ENCODE results near the gene DTHD1. TPM values are rescaled to one million over a fixed set of nuclear protein-coding genes. Genes with fewer than 3 reads are reported as not detected.
A peak's percentile ranks its signal among the peaks of the same experiment; 100 is the strongest.

The DTHD1 gene
- total RNA-seq, 1 experiment from 2014 or later = not detected

GRCh38 chr4:36349938-36350549 lies 68.6 kb downstream of the DTHD1 start:
- Histone ChIP-seq H3K27me3 (replicated peaks; ENCODE audit: insufficient read depth, low read depth, low read length, poor library complexity) (no peaks in the 10 kb centered on the region), H3K36me3 (ENCODE audit: insufficient read depth, low read length, poor library complexity, severe bottlenecking) (no peaks in the 10 kb centered on the region), H3K4me3 (ENCODE audit: low read depth, low read length, poor library complexity, severe bottlenecking) (no peak overlapping the region), H3K9me3 (ENCODE audit: low read depth, low read length, poor library complexity, severe bottlenecking) (no peaks in the 10 kb centered on the region), H3K27ac (ENCODE audit: low read depth, low read length, poor library complexity, severe bottlenecking) (no peak overlapping the region), H3K4me1 (ENCODE audit: insufficient read depth, low read length, poor library complexity, severe bottlenecking) (no peaks in the 10 kb centered on the region)
- no peak for DNase-seq (ENCODE audit: low spot score)
- no peak for TF ChIP-seq EZH2 (IDR thresholded peaks at IDR 0.05; ENCODE audit: borderline replicate concordance, low read depth, low read length, poor library complexity, severe bottlenecking)
- TF ChIP-seq, protein P1, sequence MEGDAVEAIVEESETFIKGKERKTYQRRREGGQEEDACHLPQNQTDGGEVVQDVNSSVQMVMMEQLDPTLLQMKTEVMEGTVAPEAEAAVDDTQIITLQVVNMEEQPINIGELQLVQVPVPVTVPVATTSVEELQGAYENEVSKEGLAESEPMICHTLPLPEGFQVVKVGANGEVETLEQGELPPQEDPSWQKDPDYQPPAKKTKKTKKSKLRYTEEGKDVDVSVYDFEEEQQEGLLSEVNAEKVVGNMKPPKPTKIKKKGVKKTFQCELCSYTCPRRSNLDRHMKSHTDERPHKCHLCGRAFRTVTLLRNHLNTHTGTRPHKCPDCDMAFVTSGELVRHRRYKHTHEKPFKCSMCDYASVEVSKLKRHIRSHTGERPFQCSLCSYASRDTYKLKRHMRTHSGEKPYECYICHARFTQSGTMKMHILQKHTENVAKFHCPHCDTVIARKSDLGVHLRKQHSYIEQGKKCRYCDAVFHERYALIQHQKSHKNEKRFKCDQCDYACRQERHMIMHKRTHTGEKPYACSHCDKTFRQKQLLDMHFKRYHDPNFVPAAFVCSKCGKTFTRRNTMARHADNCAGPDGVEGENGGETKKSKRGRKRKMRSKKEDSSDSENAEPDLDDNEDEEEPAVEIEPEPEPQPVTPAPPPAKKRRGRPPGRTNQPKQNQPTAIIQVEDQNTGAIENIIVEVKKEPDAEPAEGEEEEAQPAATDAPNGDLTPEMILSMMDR (conservative IDR thresholded peaks at IDR 0.05; ENCODE audit: low read depth, low read length) = no peak
- intact Hi-C loops (cut with micrococcal nuclease; ENCODE audit: unreplicated experiment) = loop anchor here (2.0 kb wide), 1 partner anchor 49 kb away; no protein-coding TSS in a partner anchor
- POLR2A ChIA-PET (ENCODE audit: low non-redundant PET) = no interaction called here
- BruUV-seq (replicated peaks) = no TSS peak
- CTCF ChIA-PET = no interaction called here

DNA sequence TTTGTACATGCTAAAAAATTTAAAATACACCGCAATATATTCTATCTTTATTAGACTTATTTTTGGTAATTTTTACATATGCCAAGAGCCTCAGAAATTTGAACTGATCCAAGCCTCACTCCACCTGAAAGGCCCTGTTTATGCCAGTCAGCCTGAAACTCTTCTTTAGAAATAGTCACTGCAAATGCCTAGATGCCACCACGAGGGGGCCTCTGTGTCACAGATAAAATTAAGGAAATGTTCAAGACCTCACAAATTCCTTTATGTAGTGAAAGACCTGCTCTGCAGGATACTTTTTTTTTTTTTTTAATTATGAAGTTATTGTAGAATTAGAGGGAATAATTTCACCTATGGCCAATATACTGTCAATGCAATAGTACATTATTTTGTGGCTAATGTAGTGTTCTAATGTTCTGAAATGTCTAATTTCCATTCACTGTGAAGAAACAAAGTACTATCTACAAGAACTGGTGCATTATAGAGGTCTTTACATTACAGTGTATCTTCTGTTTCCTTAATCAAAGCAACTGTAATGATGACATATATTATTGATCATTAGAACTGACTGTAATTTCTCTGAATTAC lies 69.8 kb downstream of the DTHD1 start:
- POLR2A ChIA-PET (ENCODE audit: low non-redundant PET) = no interaction called here
- TF ChIP-seq EZH2 (IDR thresholded peaks at IDR 0.05; ENCODE audit: borderline replicate concordance, low read depth, low read length, poor library complexity, severe bottlenecking) = no peak
- TF ChIP-seq, protein P1 (conservative IDR thresholded peaks at IDR 0.05; ENCODE audit: low read depth, low read length) = peak; percentile 74
- CTCF ChIA-PET = no interaction called here
- intact Hi-C loops (cut with micrococcal nuclease; ENCODE audit: unreplicated experiment) = loop anchor here (2.0 kb wide), 1 partner anchor 48 kb away; no protein-coding TSS in a partner anchor
- peak; percentile 61 for DNase-seq (ENCODE audit: low spot score)
- no peak overlapping the region for H3K27ac ChIP-seq (ENCODE audit: low read depth, low read length, poor library complexity, severe bottlenecking)
- BruUV-seq (replicated peaks) = no TSS peak
- H3K27me3 ChIP-seq (replicated peaks; ENCODE audit: insufficient read depth, low read depth, low read length, poor library complexity) = no peaks in the 10 kb centered on the region
- no peaks in the 10 kb centered on the region for H3K9me3 ChIP-seq (ENCODE audit: low read depth, low read length, poor library complexity, severe bottlenecking)
- no peaks in the 10 kb centered on the region for H3K36me3 ChIP-seq (ENCODE audit: insufficient read depth, low read length, poor library complexity, severe bottlenecking)
- no peaks in the 10 kb centered on the region for H3K4me1 ChIP-seq (ENCODE audit: insufficient read depth, low read length, poor library complexity, severe bottlenecking)
- no peak overlapping the region for H3K4me3 ChIP-seq (ENCODE audit: low read depth, low read length, poor library complexity, severe bottlenecking)

DNA sequence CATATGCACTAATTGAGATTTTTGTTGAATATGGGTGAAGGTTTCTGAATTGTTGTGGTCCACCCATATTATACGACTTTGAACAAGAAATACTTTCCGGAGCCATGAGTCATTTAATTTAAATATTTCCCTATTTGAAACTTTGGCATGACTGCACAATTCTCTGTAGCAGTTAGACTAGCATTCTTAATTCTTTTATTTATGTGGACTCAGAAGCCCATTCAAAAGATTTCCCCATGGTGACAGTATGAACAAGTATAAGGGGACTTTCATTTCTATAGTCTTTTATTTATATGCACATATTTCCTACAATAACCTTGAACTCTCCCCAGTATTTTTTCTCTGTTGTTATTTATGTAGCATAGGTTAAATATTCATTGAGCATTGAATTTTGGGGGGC lies 72.6 kb downstream of the DTHD1 start:
- no peaks in the 10 kb centered on the region for H3K36me3 ChIP-seq (ENCODE audit: insufficient read depth, low read length, poor library complexity, severe bottlenecking)
- CTCF ChIA-PET = no interaction called here
- no peak overlapping the region for H3K4me3 ChIP-seq (ENCODE audit: low read depth, low read length, poor library complexity, severe bottlenecking)
- H3K27ac ChIP-seq (ENCODE audit: low read depth, low read length, poor library complexity, severe bottlenecking) = no peak overlapping the region
- intact Hi-C loops (cut with micrococcal nuclease; ENCODE audit: unreplicated experiment) = loop anchor here (2.0 kb wide), 1 partner anchor 1039 kb away; no protein-coding TSS in a partner anchor
- no peaks in the 10 kb centered on the region for H3K4me1 ChIP-seq (ENCODE audit: insufficient read depth, low read length, poor library complexity, severe bottlenecking)
- no peak for DNase-seq (ENCODE audit: low spot score)
- BruUV-seq (replicated peaks) = no TSS peak
- TF ChIP-seq, protein P1 (conservative IDR thresholded peaks at IDR 0.05; ENCODE audit: low read depth, low read length) = no peak
- no peak for TF ChIP-seq EZH2 (IDR thresholded peaks at IDR 0.05; ENCODE audit: borderline replicate concordance, low read depth, low read length, poor library complexity, severe bottlenecking)
- no peaks in the 10 kb centered on the region for H3K9me3 ChIP-seq (ENCODE audit: low read depth, low read length, poor library complexity, severe bottlenecking)
- H3K27me3 ChIP-seq (replicated peaks; ENCODE audit: insufficient read depth, low read depth, low read length, poor library complexity) = no peaks in the 10 kb centered on the region
- POLR2A ChIA-PET (ENCODE audit: low non-redundant PET) = no interaction called here

All from A673 (cell line).